ENCODE data around the gene NSL1. TPM values are rescaled to one million over a fixed set of nuclear protein-coding genes. Genes with fewer than 3 reads are reported as not detected.

NSL1 gene
- 35.3 and 37.4 TPM in 2 replicates for total RNA-seq

GRCh38 chr1:212791676-212792395, at the start of gene NSL1, which contains the start of gene TATDN3:
TSS of gene NSL1 (minus strand) at chr1:212791777. CDS start at chr1:212791763, 14 bp downstream.
TSS of gene TATDN3 (plus strand) at chr1:212791894. CDS start at chr1:212791922, 28 bp downstream.

GRCh38 chr1:212699625-212700222, 91.9 kb downstream of the NSL1 start, which contains the start of gene BATF3:
TSS of gene BATF3 (minus strand) at chr1:212699840. CDS start at chr1:212699762, 78 bp downstream.

Other genes starting within 250 kb of the NSL1 start
- gene ATF3, start 183.0 kb downstream of the NSL1 start, total RNA-seq, result 1.6 and 8.1 TPM in 2 replicates
- 0.97 TPM in 1 of 2 replicates, not detected in the other for gene BATF3, start 91.9 kb downstream of the NSL1 start, total RNA-seq
- 19.6 and 20.6 TPM in 2 replicates for gene TATDN3, start 117 bp upstream of the NSL1 start, total RNA-seq
- gene SPATA45, start 55.9 kb upstream of the NSL1 start, total RNA-seq, result 0.39 TPM in 1 of 2 replicates, not detected in the other
- 6.1 and 7.6 TPM in 2 replicates for gene FLVCR1, start 66.5 kb upstream of the NSL1 start, total RNA-seq
- 0.13 and 0.43 TPM in 2 replicates for gene VASH2, start 158.8 kb upstream of the NSL1 start, total RNA-seq
- 57.5 and 65.6 TPM in 2 replicates for gene ANGEL2, start 224.1 kb upstream of the NSL1 start, total RNA-seq

Data from articular chondrocyte of knee joint (primary cell).